K562 (cell line): Measurements from ENCODE around the gene ZMYND8. TPM values are rescaled to one million over a fixed set of nuclear protein-coding genes. Genes with fewer than 3 reads are reported as not detected.
A peak's percentile ranks its signal among the peaks of the same experiment; 100 is the strongest.

Experiments used
- ATAC-seq: fragments of 200-7000 bp; cut with Tn5 transposase; 3 replicates; pipeline ENCODE4 v1.9.1; 2020; ENCODE audit warnings: moderate library complexity
- BruUV-seq: library from RNA; stranded (reverse); fragments of 400-500 nt; replicated peaks from 2 replicates; lab custom pipeline; 2021; lab: Mats Ljungman, UMichigan
- CTCF ChIA-PET: fragments of 300-600 bp; formaldehyde crosslinking; extraction: SDS; loops from one replicate; lab custom pipeline; 2021; ENCODE audit warnings: low intra/inter-chr PET ratio; lab: Yijun Ruan, JAX
- POLR2A ChIA-PET: fragments of 300-600, 350-650 bp; sonication (Branson Sonifier 250); formaldehyde crosslinking; extraction: SDS; loops from one replicate; lab custom pipeline; 2021; ENCODE audit warnings: antibody characterized with exemption, inconsistent platforms; lab: Yijun Ruan, JAX
- DNase-seq, 4 experiments: peaks; one replicate each; pipeline versions ENCODE4 v3.0.0 to v3.0.0-alpha.2; 2011 to 2018; ENCODE audit warnings: low spot score in 3 of 4, mixed read lengths in 3 of 4; ENCODE audit errors: extremely low read depth in 1 of 4
- FAIRE-seq: peaks from 2 replicates; lab custom pipeline; 2011; peaks lifted over from hg19 to GRCh38; lab: Jason Lieb, UNC
- H2AFZ ChIP-seq: 2 replicates; pipeline ENCODE4 v1.6.0; 2011; ENCODE audit warnings: low read depth, low read length, control low read depth, inconsistent platforms
- H3K27ac ChIP-seq: fragments of 200-600 bp; 3 replicates; pipeline ENCODE4 v1.8.0; 2011; ENCODE audit warnings: low read depth, mild to moderate bottlenecking, control low read depth, inconsistent platforms, low read length, moderate library complexity, mixed read lengths; ENCODE audit errors: extremely low read depth
- H3K27me3 ChIP-seq, 2 experiments: fragments of 300-600 bp in 1 of 2; 2 replicates in 1 of 2; 3 replicates in 1 of 2; pipeline versions ENCODE4 v1.6.0 to v1.8.0; 2011; ENCODE audit warnings: inconsistent platforms in 2 of 2, low read length in 2 of 2, mild to moderate bottlenecking in 1 of 2, mixed read lengths in 1 of 2, moderate library complexity in 1 of 2; ENCODE audit not compliant: control insufficient read depth in 2 of 2, insufficient read depth in 2 of 2
- H3K36me3 ChIP-seq: fragments of 300-600 bp; 3 replicates; pipeline ENCODE4 v1.8.0; 2011; ENCODE audit warnings: mild to moderate bottlenecking, low read length, inconsistent platforms; ENCODE audit not compliant: control insufficient read depth, insufficient read depth
- H3K4me1 ChIP-seq, 2 experiments: fragments of 200-600 bp in 1 of 2; replicated peaks in 1 of 2; 2 replicates in 1 of 2; 3 replicates in 1 of 2; pipeline versions ENCODE4 v1.5.1 to v1.8.0; 2011; ENCODE audit warnings: inconsistent platforms in 2 of 2, low read length in 2 of 2, mild to moderate bottlenecking in 1 of 2, mixed read lengths in 1 of 2, moderate library complexity in 1 of 2; ENCODE audit not compliant: control insufficient read depth in 2 of 2, insufficient read depth in 2 of 2
- H3K4me2 ChIP-seq: 2 replicates; pipeline ENCODE4 v1.6.1; 2011; ENCODE audit warnings: low read length, control low read depth, inconsistent platforms, mixed read lengths; ENCODE audit not compliant: insufficient read depth
- H3K4me3 ChIP-seq: fragments of 200-600 bp; sonication (generic), shearing (Covaris generic); 2 replicates; pipeline ENCODE4 v1.5.1; 2016; ENCODE audit warnings: control low read depth, inconsistent platforms
- H3K79me2 ChIP-seq: fragments of 200-600 bp; 3 replicates; pipeline ENCODE4 v1.8.0; 2011; ENCODE audit warnings: low read length, inconsistent platforms; ENCODE audit not compliant: control insufficient read depth, insufficient read depth
- H3K9ac ChIP-seq, 2 experiments: 2 replicates each; pipeline versions ENCODE4 v1.6.0 to v1.6.1; 2011; ENCODE audit warnings: low read depth in 2 of 2, low read length in 2 of 2, control low read depth in 1 of 2, inconsistent platforms in 1 of 2, mild to moderate bottlenecking in 1 of 2, mixed read lengths in 1 of 2; ENCODE audit not compliant: insufficient read depth in 1 of 2
- H3K9me1 ChIP-seq: one replicate; pipeline ENCODE4 v1.6.0; 2011; ENCODE audit warnings: inconsistent platforms, mild to moderate bottlenecking, low read length, moderate library complexity; ENCODE audit not compliant: control insufficient read depth, insufficient read depth
- H3K9me3 ChIP-seq: replicated peaks from 2 replicates; pipeline ENCODE4 v1.5.1; 2011; ENCODE audit warnings: low read depth, low read length, inconsistent platforms; ENCODE audit not compliant: control insufficient read depth, insufficient read depth
- H4K20me1 ChIP-seq: replicated peaks from 2 replicates; pipeline ENCODE4 v1.6.1; 2011; ENCODE audit warnings: low read length, inconsistent platforms, mixed read lengths; ENCODE audit not compliant: control insufficient read depth, insufficient read depth
- EWSR1 ChIP-seq: fragments of 450-650 bp; IDR thresholded peaks from 2 replicates; pipeline ENCODE4 v1.6.1; 2018; ENCODE audit warnings: borderline replicate concordance, mild to moderate bottlenecking, low read depth, moderate library complexity; ENCODE audit not compliant: partially characterized antibody
- FOXJ3 ChIP-seq: sonication (generic); formaldehyde crosslinking; IDR thresholded peaks from 2 replicates; pipeline ENCODE4 v1.4.0; 2020; ENCODE audit warnings: mild to moderate bottlenecking, missing genetic modification reagents
- HDAC2 ChIP-seq: fragments of 450-650 bp; IDR thresholded peaks from 2 replicates; pipeline ENCODE4 v1.6.1; 2016; ENCODE audit warnings: mild to moderate bottlenecking
- HMGXB4 ChIP-seq: sonication (generic); formaldehyde crosslinking; IDR thresholded peaks from 2 replicates; pipeline ENCODE4 v1.8.1; 2023; ENCODE audit warnings: mild to moderate bottlenecking, missing genetic modification reagents
- NCOA2 ChIP-seq, 2 experiments: fragments of 450-650 bp; IDR thresholded peaks; 2 replicates each; pipeline ENCODE4 v1.6.1; 2018; ENCODE audit warnings: mild to moderate bottlenecking in 2 of 2, moderate library complexity in 1 of 2; ENCODE audit not compliant: partially characterized antibody in 2 of 2
- ZNF121 ChIP-seq: sonication (generic); formaldehyde crosslinking; conservative IDR thresholded peaks from 2 replicates; pipeline ENCODE4 v1.8.0; 2022; ENCODE audit warnings: missing genetic modification reagents
- ZNF583 ChIP-seq: fragments of 250-450 bp; sonication (Bioruptor Pico); IDR thresholded peaks from 2 replicates; pipeline ENCODE4 v1.4.0; 2020
- ZNF609 ChIP-seq: sonication (generic); formaldehyde crosslinking; IDR thresholded peaks from 2 replicates; pipeline ENCODE4 v1.8.1; 2023; ENCODE audit warnings: missing genetic modification reagents, mild to moderate bottlenecking, borderline replicate concordance
- WGBS: fragments of 100-300 bp; shearing (Covaris generic); methylation state at CpG from one replicate; pipeline ENCODE4 v1.1.6; 2016; ENCODE audit warnings: low coverage, mixed read lengths; ENCODE audit not compliant: insufficient coverage; ENCODE audit errors: missing lambda C conversion rate; 5-methylcytosine and 5-hydroxymethylcytosine counted together
- in situ Hi-C: fragments of 300-500 bp; cut with MboI; formaldehyde crosslinking; loops from 4 replicates; pipeline ENCODE4 v1.15.0; 2018; ENCODE audit warnings: inconsistent platforms, mixed read lengths
- intact Hi-C: fragments of 100-400 bp; cut with micrococcal nuclease; formaldehyde crosslinking; loops from 2 replicates; pipeline ENCODE4 v1.14.2; 2022
- polyA plus RNA-seq, 8 experiments: library from polyadenylated mRNA; depleted of rRNA in 4 of 8; stranded (reverse) in 5 of 8; unstranded in 3 of 8; fragments of >200 nt; fragmentation: Nextera tagmentation in 2 of 8; fragmentation: Illumina TruSeq in 1 of 8; extraction: Ambion mirVana in 2 of 8; extraction: Trizol in 1 of 8; gene quantifications; 2 replicates each; pipeline versions ENCODE4 v1.2.1 to v1.2.3, GENCODE V29; 2011 to 2014; ENCODE audit warnings: inconsistent platforms in 1 of 8, missing spikeins in 1 of 8
- total RNA-seq, 7 experiments: library from RNA; depleted of rRNA in 6 of 7; stranded (reverse); fragments of >200 nt in 6 of 7; fragmentation: Illumina TruSeq in 2 of 7; extraction: Trizol in 2 of 7; gene quantifications; 2 replicates each; pipeline versions ENCODE4 v1.2.1 to v1.2.3, GENCODE V29; 2011 to 2021; ENCODE audit warnings: low replicate concordance in 1 of 7
- TF ChIP-seq, protein P1 (sequence below): fragments of 250-450 bp; sonication (Bioruptor Pico); IDR thresholded peaks from 2 replicates; pipeline ENCODE4 v1.5.0; 2020; ENCODE audit warnings: mild to moderate bottlenecking, borderline replicate concordance
- TF ChIP-seq, protein P2 (sequence below): fragments of 250-450 bp; sonication (Bioruptor Pico); IDR thresholded peaks from 2 replicates; pipeline ENCODE4 v1.4.0; 2020; ENCODE audit warnings: borderline replicate concordance

The ZMYND8 gene
- total and polyA plus RNA-seq, 9 of the 15 experiments (the other 6 are each of a cell fraction or from before 2014, with no cell fraction given) = 31.8 to 148 (median 71.9) TPM

- Histone ChIP-seq H2AFZ (no peak overlapping the region), H3K9me3 (no peaks in the 10 kb centered on the region), H3K36me3 (peaks cover 93% of the 10 kb centered on the region), H3K9ac (no peak overlapping the region), H4K20me1 (peaks cover 14% of the 10 kb centered on the region; the same call in 1 of the 2 replicates), H3K4me1 (no peaks in the 10 kb centered on the region), H3K27ac (no peak overlapping the region), H3K4me2 (no peak overlapping the region), H3K79me2 (peaks cover 72% of the 10 kb centered on the region), H3K4me3 (no peak overlapping the region), H3K9me1 (no peaks in the 10 kb centered on the region), H3K27me3 (no peaks in the 10 kb centered on the region)
- 93% methylated on average over 4 of the region's 4 CpGs for WGBS
- no peak for FAIRE-seq
- intact Hi-C loops = no loop called here
- no peak for ATAC-seq
- no TSS peak for BruUV-seq
- ChIA-PET CTCF (no interaction called here), POLR2A (no interaction called here)
- in situ Hi-C loops = no loop called here
- no peak for DNase-seq
- no peak for TF ChIP-seq ZNF583 (CRISPR knock-in tag)
- TF ChIP-seq, protein P1, sequence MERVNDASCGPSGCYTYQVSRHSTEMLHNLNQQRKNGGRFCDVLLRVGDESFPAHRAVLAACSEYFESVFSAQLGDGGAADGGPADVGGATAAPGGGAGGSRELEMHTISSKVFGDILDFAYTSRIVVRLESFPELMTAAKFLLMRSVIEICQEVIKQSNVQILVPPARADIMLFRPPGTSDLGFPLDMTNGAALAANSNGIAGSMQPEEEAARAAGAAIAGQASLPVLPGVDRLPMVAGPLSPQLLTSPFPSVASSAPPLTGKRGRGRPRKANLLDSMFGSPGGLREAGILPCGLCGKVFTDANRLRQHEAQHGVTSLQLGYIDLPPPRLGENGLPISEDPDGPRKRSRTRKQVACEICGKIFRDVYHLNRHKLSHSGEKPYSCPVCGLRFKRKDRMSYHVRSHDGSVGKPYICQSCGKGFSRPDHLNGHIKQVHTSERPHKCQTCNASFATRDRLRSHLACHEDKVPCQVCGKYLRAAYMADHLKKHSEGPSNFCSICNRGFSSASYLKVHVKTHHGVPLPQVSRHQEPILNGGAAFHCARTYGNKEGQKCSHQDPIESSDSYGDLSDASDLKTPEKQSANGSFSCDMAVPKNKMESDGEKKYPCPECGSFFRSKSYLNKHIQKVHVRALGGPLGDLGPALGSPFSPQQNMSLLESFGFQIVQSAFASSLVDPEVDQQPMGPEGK (CRISPR knock-in tag) = no peak
- TF ChIP-seq NCOA2 (IDR thresholded peaks at IDR 0.05; ENCODE audit: partially characterized antibody in 2 of 2) = no peak
- TF ChIP-seq EWSR1 = peak; percentile 25
- no peak for TF ChIP-seq HMGXB4 (CRISPR knock-in tag)
- TF ChIP-seq, protein P2, sequence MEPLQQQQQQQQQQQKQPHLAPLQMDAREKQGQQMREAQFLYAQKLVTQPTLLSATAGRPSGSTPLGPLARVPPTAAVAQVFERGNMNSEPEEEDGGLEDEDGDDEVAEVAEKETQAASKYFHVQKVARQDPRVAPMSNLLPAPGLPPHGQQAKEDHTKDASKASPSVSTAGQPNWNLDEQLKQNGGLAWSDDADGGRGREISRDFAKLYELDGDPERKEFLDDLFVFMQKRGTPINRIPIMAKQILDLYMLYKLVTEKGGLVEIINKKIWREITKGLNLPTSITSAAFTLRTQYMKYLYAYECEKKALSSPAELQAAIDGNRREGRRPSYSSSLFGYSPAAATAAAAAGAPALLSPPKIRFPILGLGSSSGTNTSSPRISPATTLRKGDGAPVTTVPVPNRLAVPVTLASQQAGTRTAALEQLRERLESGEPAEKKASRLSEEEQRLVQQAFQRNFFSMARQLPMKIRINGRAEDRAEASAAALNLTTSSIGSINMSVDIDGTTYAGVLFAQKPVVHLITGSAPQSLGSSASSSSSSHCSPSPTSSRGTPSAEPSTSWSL (CRISPR knock-in tag) = no peak
- no peak for TF ChIP-seq HDAC2
- no peak for TF ChIP-seq ZNF121 (CRISPR knock-in tag)
- TF ChIP-seq ZNF609 (CRISPR knock-in tag) = no peak
- no peak for TF ChIP-seq FOXJ3
Measured at GRCh38 chr20:47237715-47238114, 118.8 kb downstream of the ZMYND8 start.
